Ovary (tissue), 9 donors: ENCODE data around the gene USH2A. TPM values are rescaled to one million over a fixed set of nuclear protein-coding genes. Genes with fewer than 3 reads are reported as not detected.

Source experiments
- DNase-seq, 5 donors: peaks; one replicate each; pipeline ENCODE4 v3.0.0-alpha.2; 2019 to 2020
- H3K27ac ChIP-seq, 2 donors: fragments of 200-600 bp; one replicate each; pipeline versions ENCODE4 v1.5.1 to v1.8.0; 2019 to 2022
- H3K27me3 ChIP-seq: fragments of 200-600 bp; one replicate; pipeline ENCODE4 v1.8.0; 2022
- H3K36me3 ChIP-seq: fragments of 200-600 bp; sonication (generic); one replicate; pipeline ENCODE4 v1.5.1; 2019
- H3K4me1 ChIP-seq: one replicate; pipeline ENCODE4 v1.8.1; 2013; ENCODE audit warnings: mild to moderate bottlenecking, moderate library complexity; ENCODE audit not compliant: insufficient read depth
- H3K4me3 ChIP-seq: fragments of 200-600 bp; sonication (generic); one replicate; pipeline ENCODE4 v1.5.1; 2017
- H3K9me3 ChIP-seq, 2 donors: fragments of 200-600 bp in 1 of 2; sonication (generic) in 1 of 2; one replicate each; pipeline versions ENCODE4 v1.5.1 to v1.8.1; 2013 to 2019; ENCODE audit warnings: mild to moderate bottlenecking in 1 of 2, moderate library complexity in 1 of 2
- EP300 ChIP-seq: sonication (generic); formaldehyde crosslinking; IDR thresholded peaks from one replicate; pipeline ENCODE4 v1.6.1; 2017; ENCODE audit warnings: antibody characterized with exemption
- POLR2A ChIP-seq: fragments of 450-650 bp; IDR thresholded peaks from one replicate; pipeline ENCODE4 v1.6.1; 2017; ENCODE audit warnings: antibody characterized with exemption, mild to moderate bottlenecking, moderate library complexity
- WGBS, 3 donors: extraction: QIAGEN DNeasy Blood & Tissue Kit in 1 of 3; methylation state at CpG; one replicate each; pipeline versions ENCODE4 v1.1.5 to v1.1.7; 2013 to 2017; 5-methylcytosine and 5-hydroxymethylcytosine counted together
- intact Hi-C, 4 donors: fragments of 100-400 bp; cut with DNase I; formaldehyde crosslinking; loops; one replicate each; pipeline versions ENCODE4 v1.11.0 to v1.15.1; 2022 to 2023
- polyA plus RNA-seq, 2 donors: library from polyadenylated mRNA; stranded (reverse); fragments of 200-250 nt in 1 of 2; fragments of 350-450 nt in 1 of 2; fragmentation: Illumina TruSeq in 1 of 2; extraction: RNeasy Lipid Tissue Mini Kit (QIAGEN cat#74804) in 1 of 2; gene quantifications; one replicate each; pipeline ENCODE4 v1.2.3, GENCODE V29; 2013 to 2014
- total RNA-seq, 7 donors: library from RNA; depleted of rRNA in 2 of 7; stranded (reverse); fragments of >200 nt in 2 of 7; fragmentation: NEBNext Ultra II Directional in 3 of 7; extraction: Animal tissue kit (Norgen Biotek cat#: 25700) in 3 of 7; gene quantifications; one replicate each; pipeline versions ENCODE4 v1.1.0 to v1.2.4, GENCODE V29; 2016 to 2023
- TF ChIP-seq, protein P1 (sequence below), 3 donors: fragments of 450-650 bp in 2 of 3; fragments of 200-600 bp in 1 of 3; IDR thresholded peaks; one replicate each; pipeline versions ENCODE4 v1.5.1 to v1.8.0; 2016 to 2022; ENCODE audit warnings: antibody characterized with exemption in 3 of 3, mild to moderate bottlenecking in 1 of 3
- donor health status: DM: no; HTN: no; CAD: no; lungs with moderate emphysema.
- donor health status: DM: no; HTN: no; CAD: no.
- donor health status: Bipolar disorder and iron deficiency.
- donor health status: DM: yes; HTN: yes; CAD: no.
- donor health status: DM: no; HTN: no; CAD: no.
- donor health status: DM: yes; HTN: yes; CAD: no.

The USH2A gene
- total and polyA plus RNA-seq, 9 donors, result 0.01 to 0.11 TPM; not detected in 7

DNA sequence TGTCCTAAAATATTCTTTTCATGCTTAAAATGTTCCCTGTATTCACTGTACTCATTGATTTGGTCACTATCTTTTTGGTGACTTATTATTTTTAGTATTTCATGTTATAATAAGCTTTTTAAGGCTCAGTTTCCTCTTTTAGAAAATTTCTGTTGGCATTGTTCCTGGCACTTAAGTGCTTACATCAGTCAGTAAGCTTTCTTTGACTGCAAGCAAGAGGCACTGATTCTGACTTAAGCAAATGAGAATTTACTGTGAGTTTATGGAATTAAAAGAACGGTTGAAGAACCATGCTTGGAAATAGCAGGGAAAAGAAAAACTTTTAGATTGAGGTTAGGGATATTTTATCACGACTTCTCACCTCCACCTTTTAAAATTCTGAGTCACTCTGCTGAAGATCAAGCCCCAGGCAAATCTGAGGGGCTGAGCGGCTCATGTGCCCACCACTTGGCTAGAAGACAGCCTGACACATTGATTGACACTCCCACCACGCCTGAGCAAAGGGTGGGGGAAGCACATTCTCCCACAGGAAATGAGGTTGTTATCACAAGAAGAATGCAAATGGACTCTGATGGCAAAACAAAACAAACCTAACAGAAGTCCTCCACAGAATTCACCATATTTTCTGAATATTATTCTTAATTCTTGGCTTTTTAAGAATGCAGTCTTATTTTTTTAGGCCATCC is 753.3 kb downstream of the USH2A start:
- Histone ChIP-seq H3K27ac (no peak overlapping the region), H3K27me3 (no peaks in the 10 kb centered on the region), H3K9me3 (no peaks in the 10 kb centered on the region), H3K36me3 (no peaks in the 10 kb centered on the region), H3K4me1 (no peaks in the 10 kb centered on the region), H3K4me3 (no peak overlapping the region)
- TF ChIP-seq POLR2A, result no peak
- no peak for TF ChIP-seq EP300
- TF ChIP-seq, protein P1, sequence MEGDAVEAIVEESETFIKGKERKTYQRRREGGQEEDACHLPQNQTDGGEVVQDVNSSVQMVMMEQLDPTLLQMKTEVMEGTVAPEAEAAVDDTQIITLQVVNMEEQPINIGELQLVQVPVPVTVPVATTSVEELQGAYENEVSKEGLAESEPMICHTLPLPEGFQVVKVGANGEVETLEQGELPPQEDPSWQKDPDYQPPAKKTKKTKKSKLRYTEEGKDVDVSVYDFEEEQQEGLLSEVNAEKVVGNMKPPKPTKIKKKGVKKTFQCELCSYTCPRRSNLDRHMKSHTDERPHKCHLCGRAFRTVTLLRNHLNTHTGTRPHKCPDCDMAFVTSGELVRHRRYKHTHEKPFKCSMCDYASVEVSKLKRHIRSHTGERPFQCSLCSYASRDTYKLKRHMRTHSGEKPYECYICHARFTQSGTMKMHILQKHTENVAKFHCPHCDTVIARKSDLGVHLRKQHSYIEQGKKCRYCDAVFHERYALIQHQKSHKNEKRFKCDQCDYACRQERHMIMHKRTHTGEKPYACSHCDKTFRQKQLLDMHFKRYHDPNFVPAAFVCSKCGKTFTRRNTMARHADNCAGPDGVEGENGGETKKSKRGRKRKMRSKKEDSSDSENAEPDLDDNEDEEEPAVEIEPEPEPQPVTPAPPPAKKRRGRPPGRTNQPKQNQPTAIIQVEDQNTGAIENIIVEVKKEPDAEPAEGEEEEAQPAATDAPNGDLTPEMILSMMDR (IDR thresholded peaks at IDR 0.05), result no peak
- DNase-seq, result no peak
- WGBS, 3 donors, result 27 to 41% (median 33%) methylated on average over 4 of the region's 4 CpGs
- intact Hi-C loops, result no loop called here

- Histone ChIP-seq H3K36me3 (no peaks in the 10 kb centered on the region), H3K4me1 (no peaks in the 10 kb centered on the region), H3K4me3 (no peak overlapping the region), H3K9me3 (no peaks in the 10 kb centered on the region), H3K27me3 (no peaks in the 10 kb centered on the region), H3K27ac (no peak overlapping the region)
- WGBS, 3 donors, result 51 to 62% (median 58%) methylated on average over 2 of the region's 2 CpGs
- intact Hi-C loops, result no loop called here
- TF ChIP-seq POLR2A (no peak), EP300 (no peak)
- TF ChIP-seq, protein P1 (IDR thresholded peaks at IDR 0.05), result no peak
- no peak for DNase-seq
Observed at GRCh38 chr1:215667761-215668160, 755.5 kb downstream of the USH2A start.

- intact Hi-C loops, result no loop called here
- TF ChIP-seq POLR2A, result no peak
- TF ChIP-seq EP300, result no peak
- TF ChIP-seq, protein P1 (IDR thresholded peaks at IDR 0.05), result no peak
- 39 to 61% (median 52%) methylated on average over 4 of the region's 4 CpGs for WGBS, 3 donors
- H3K4me1 ChIP-seq, result no peaks in the 10 kb centered on the region
- H3K36me3 ChIP-seq, result no peaks in the 10 kb centered on the region
- no peak overlapping the region for H3K4me3 ChIP-seq
- H3K9me3 ChIP-seq, result no peaks in the 10 kb centered on the region
- H3K27me3 ChIP-seq, result no peaks in the 10 kb centered on the region
- no peak overlapping the region for H3K27ac ChIP-seq
- no peak for DNase-seq
Observed at GRCh38 chr1:215665215-215665614, 758.0 kb downstream of the USH2A start.

- H3K36me3 ChIP-seq, result no peaks in the 10 kb centered on the region
- H3K4me1 ChIP-seq, result no peaks in the 10 kb centered on the region
- TF ChIP-seq, protein P1 (IDR thresholded peaks at IDR 0.05), result no peak
- TF ChIP-seq POLR2A, result no peak
- TF ChIP-seq EP300, result no peak
- no peak for DNase-seq
- intact Hi-C loops, result no loop called here
- H3K27ac ChIP-seq, result no peak overlapping the region
- no peaks in the 10 kb centered on the region for H3K27me3 ChIP-seq
- WGBS, 3 donors, result 78 to 93% (median 81%) methylated on average over 1 of the region's 1 CpG
- no peaks in the 10 kb centered on the region for H3K9me3 ChIP-seq
- H3K4me3 ChIP-seq, result no peak overlapping the region
Observed at GRCh38 chr1:215661033-215661432, 762.2 kb downstream of the USH2A start.
